ENCODE data around the gene DTHD1. TPM values are rescaled to one million over a fixed set of nuclear protein-coding genes. Genes with fewer than 3 reads are reported as not detected.
A peak's percentile ranks its signal among the peaks of the same experiment; 100 is the strongest.

DTHD1 gene
- total RNA-seq, 1 donor from 2014 or later = not detected

- no peak for DNase-seq (ENCODE audit: low read depth)
- TF ChIP-seq CTCF (conservative IDR thresholded peaks at IDR 0.05; ENCODE audit: low read depth, low read length) = no peak
- H3K4me3 ChIP-seq (ENCODE audit: low read depth, low read length) = no peak overlapping the region
Observed at GRCh38 chr4:36255577-36255976, 25.8 kb upstream of the DTHD1 start.

- DNase-seq (ENCODE audit: low read depth) = no peak
- no peak for TF ChIP-seq CTCF (conservative IDR thresholded peaks at IDR 0.05; ENCODE audit: low read depth, low read length)
- peak overlapping the region; percentile 34 for H3K4me3 ChIP-seq (ENCODE audit: low read depth, low read length)
Observed at GRCh38 chr4:36256398-36256891, 25.0 kb upstream of the DTHD1 start.

GRCh38 chr4:36260731-36261130, 20.7 kb upstream of the DTHD1 start:
- DNase-seq (ENCODE audit: low read depth) = no peak
- no peak overlapping the region for H3K4me3 ChIP-seq (ENCODE audit: low read depth, low read length)
- no peak for TF ChIP-seq CTCF (conservative IDR thresholded peaks at IDR 0.05; ENCODE audit: low read depth, low read length)

GRCh38 chr4:36264207-36264826, 17.1 kb upstream of the DTHD1 start:
- no peak for TF ChIP-seq CTCF (conservative IDR thresholded peaks at IDR 0.05; ENCODE audit: low read depth, low read length)
- no peak overlapping the region for H3K4me3 ChIP-seq (ENCODE audit: low read depth, low read length)
- DNase-seq (ENCODE audit: low read depth) = no peak

- H3K4me3 ChIP-seq (ENCODE audit: low read depth, low read length) = no peak overlapping the region
- TF ChIP-seq CTCF (conservative IDR thresholded peaks at IDR 0.05; ENCODE audit: low read depth, low read length) = no peak
- DNase-seq (ENCODE audit: low read depth) = no peak
Observed at GRCh38 chr4:36267486-36268268, 13.7 kb upstream of the DTHD1 start.

- no peak for DNase-seq (ENCODE audit: low read depth)
- no peak overlapping the region for H3K4me3 ChIP-seq (ENCODE audit: low read depth, low read length)
- TF ChIP-seq CTCF (conservative IDR thresholded peaks at IDR 0.05; ENCODE audit: low read depth, low read length) = no peak
Observed at GRCh38 chr4:36269101-36269500, 12.3 kb upstream of the DTHD1 start.
